Endodermal cell (in vitro differentiated cells): ENCODE data around the gene CTPS1. TPM values are rescaled to one million over a fixed set of nuclear protein-coding genes. Genes with fewer than 3 reads are reported as not detected.
A peak's percentile ranks its signal among the peaks of the same experiment; 100 is the strongest.

Source experiments
- DNase-seq: peaks from one replicate; pipeline ENCODE4 v3.0.0-alpha.2; 2017
- H3K27ac ChIP-seq: 2 replicates; pipeline ENCODE4 v1.5.1; 2013; ENCODE audit warnings: mild to moderate bottlenecking, low read depth, low read length, moderate library complexity
- H3K27me3 ChIP-seq: 2 replicates; pipeline ENCODE4 v1.6.1; 2013; ENCODE audit warnings: mild to moderate bottlenecking, low read length, moderate library complexity; ENCODE audit not compliant: insufficient read depth, control insufficient read depth, poor library complexity, severe bottlenecking
- H3K36me3 ChIP-seq: 2 replicates; pipeline ENCODE4 v1.7.0; 2013; ENCODE audit warnings: mild to moderate bottlenecking, low read length, moderate library complexity; ENCODE audit not compliant: control insufficient read depth, insufficient read depth
- H3K4me1 ChIP-seq: one replicate; pipeline ENCODE4 v1.7.0; 2013; ENCODE audit warnings: low read length; ENCODE audit not compliant: control insufficient read depth, insufficient read depth
- H3K4me3 ChIP-seq: 2 replicates; pipeline ENCODE4 v1.5.1; 2013; ENCODE audit warnings: mild to moderate bottlenecking, low read length, moderate library complexity
- H3K9ac ChIP-seq: 2 replicates; pipeline ENCODE4 v1.6.1; 2013; ENCODE audit warnings: mild to moderate bottlenecking, low read length, moderate library complexity; ENCODE audit not compliant: poor library complexity, severe bottlenecking; ENCODE audit errors: extremely low read depth
- H3K9me3 ChIP-seq: 2 replicates; pipeline ENCODE4 v1.6.1; 2013; ENCODE audit warnings: mild to moderate bottlenecking, low read length, moderate library complexity; ENCODE audit not compliant: control insufficient read depth
- H3K27ac Mint-ChIP-seq: 2 replicates; pipeline ENCODE4 v1.8.0; 2020; ENCODE audit warnings: mixed read lengths
- H3K27me3 Mint-ChIP-seq: 2 replicates; pipeline ENCODE4 v1.8.0; 2021; ENCODE audit warnings: mild to moderate bottlenecking, mixed read lengths; ENCODE audit not compliant: insufficient read depth
- H3K36me3 Mint-ChIP-seq: 2 replicates; pipeline ENCODE4 v1.8.0; 2020; ENCODE audit warnings: low read depth, mixed read lengths
- H3K4me1 Mint-ChIP-seq: 2 replicates; pipeline ENCODE4 v1.8.0; 2020; ENCODE audit warnings: mixed read lengths
- H3K4me3 Mint-ChIP-seq: 2 replicates; pipeline ENCODE4 v1.8.0; 2020; ENCODE audit warnings: mild to moderate bottlenecking, moderate library complexity, mixed read lengths
- H3K9me3 Mint-ChIP-seq: 2 replicates; pipeline ENCODE4 v1.8.0; 2020; ENCODE audit warnings: mild to moderate bottlenecking, mixed read lengths
- WGBS, 2 experiments: methylation state at CpG; one replicate each; pipeline versions ENCODE4 v1.1.5 to v1.1.7; 2013; ENCODE audit warnings: missing lambda C conversion rate in 2 of 2, mixed read lengths in 1 of 2; ENCODE audit not compliant: insufficient coverage in 1 of 2, insufficient read length in 1 of 2; 5-methylcytosine and 5-hydroxymethylcytosine counted together
- total RNA-seq, 2 donors: library from RNA; stranded (reverse); fragmentation: NEBNext Ultra II Directional in 1 of 2; extraction: Animal tissue kit (Norgen Biotek cat#: 25700) in 1 of 2; gene quantifications; 2 replicates in 1 of 2; 3 replicates in 1 of 2; pipeline ENCODE4 v1.2.1, GENCODE V29; 2021
- TF ChIP-seq, protein P1 (sequence below): fragments of 200-600 bp; sonication (generic); conservative IDR thresholded peaks from 2 replicates; pipeline ENCODE4 v1.5.0; 2021; ENCODE audit warnings: antibody characterized with exemption, mild to moderate bottlenecking

Gene CTPS1
- total RNA-seq, 2 donors from 2014 or later, result 79.9 to 84.0 TPM

DNA sequence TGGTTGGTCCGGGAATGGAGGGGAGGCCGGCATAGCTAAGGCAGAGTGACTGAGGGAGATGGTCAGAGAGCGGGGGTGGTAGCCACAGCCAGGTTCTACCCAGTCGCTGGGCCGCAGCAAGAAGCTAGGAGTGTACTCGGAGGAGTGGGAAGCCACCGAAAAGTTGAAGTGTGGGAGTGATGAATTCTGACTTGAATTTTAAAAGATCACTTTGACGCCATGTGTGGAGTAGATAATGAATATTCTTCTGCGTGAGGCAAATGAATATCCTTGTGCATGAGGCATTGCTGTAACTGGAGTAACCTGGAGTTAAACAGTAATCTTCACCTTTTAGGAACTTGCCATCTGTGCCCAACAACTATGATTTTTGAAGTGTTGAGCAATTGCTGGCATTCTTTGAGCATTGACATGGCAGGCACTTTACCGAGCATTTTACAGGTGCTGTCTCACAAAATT lies 6.9 kb downstream of the CTPS1 start:
- no peak overlapping the region for H3K9ac ChIP-seq
- TF ChIP-seq, protein P1, sequence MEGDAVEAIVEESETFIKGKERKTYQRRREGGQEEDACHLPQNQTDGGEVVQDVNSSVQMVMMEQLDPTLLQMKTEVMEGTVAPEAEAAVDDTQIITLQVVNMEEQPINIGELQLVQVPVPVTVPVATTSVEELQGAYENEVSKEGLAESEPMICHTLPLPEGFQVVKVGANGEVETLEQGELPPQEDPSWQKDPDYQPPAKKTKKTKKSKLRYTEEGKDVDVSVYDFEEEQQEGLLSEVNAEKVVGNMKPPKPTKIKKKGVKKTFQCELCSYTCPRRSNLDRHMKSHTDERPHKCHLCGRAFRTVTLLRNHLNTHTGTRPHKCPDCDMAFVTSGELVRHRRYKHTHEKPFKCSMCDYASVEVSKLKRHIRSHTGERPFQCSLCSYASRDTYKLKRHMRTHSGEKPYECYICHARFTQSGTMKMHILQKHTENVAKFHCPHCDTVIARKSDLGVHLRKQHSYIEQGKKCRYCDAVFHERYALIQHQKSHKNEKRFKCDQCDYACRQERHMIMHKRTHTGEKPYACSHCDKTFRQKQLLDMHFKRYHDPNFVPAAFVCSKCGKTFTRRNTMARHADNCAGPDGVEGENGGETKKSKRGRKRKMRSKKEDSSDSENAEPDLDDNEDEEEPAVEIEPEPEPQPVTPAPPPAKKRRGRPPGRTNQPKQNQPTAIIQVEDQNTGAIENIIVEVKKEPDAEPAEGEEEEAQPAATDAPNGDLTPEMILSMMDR, result no peak
- WGBS, 2 experiments, result 93 to 96% methylated on average over 10 of the region's 10 CpGs
- H3K36me3 ChIP-seq, result peaks cover 88% of the 10 kb centered on the region
- peaks cover 7% of the 10 kb centered on the region for H3K4me1 ChIP-seq
- no peaks in the 10 kb centered on the region for H3K9me3 ChIP-seq
- peaks cover 19% of the 10 kb centered on the region for H3K4me1 Mint-ChIP-seq
- H3K4me3 Mint-ChIP-seq, result no peak overlapping the region
- DNase-seq, result no peak
- H3K27me3 ChIP-seq, result no peaks in the 10 kb centered on the region
- no peaks in the 10 kb centered on the region for H3K27me3 Mint-ChIP-seq
- H3K9me3 Mint-ChIP-seq, result no peaks in the 10 kb centered on the region
- H3K27ac ChIP-seq, result no peak overlapping the region
- peaks cover 78% of the 10 kb centered on the region for H3K36me3 Mint-ChIP-seq
- peak overlapping the region; percentile 40 for H3K27ac Mint-ChIP-seq
- H3K4me3 ChIP-seq, result no peak overlapping the region

DNA sequence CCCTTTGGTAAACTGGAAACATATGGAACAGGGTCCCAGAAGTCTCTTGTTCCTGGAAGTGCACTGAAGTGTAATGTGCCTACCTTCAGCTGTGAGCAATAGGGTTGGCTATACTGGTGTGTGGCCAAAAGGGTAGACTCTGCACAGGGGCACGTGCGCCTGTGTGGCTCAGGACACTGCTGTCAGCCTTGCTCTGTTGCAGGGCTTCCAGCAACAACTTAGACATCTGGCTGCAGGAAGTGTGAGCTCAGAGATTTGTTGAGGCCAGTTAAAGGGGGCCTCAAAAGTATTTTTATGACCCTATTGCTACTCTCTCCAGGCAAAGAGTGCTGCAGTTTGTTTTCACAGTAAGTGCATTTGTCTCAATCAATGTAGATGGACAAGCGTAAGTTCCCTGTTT lies 7.5 kb downstream of the CTPS1 start:
- peaks cover 14% of the 10 kb centered on the region for H3K4me1 Mint-ChIP-seq
- WGBS, 2 experiments, result 96 to 100% methylated on average over 3 of the region's 3 CpGs
- no peak overlapping the region for H3K27ac Mint-ChIP-seq

DNA sequence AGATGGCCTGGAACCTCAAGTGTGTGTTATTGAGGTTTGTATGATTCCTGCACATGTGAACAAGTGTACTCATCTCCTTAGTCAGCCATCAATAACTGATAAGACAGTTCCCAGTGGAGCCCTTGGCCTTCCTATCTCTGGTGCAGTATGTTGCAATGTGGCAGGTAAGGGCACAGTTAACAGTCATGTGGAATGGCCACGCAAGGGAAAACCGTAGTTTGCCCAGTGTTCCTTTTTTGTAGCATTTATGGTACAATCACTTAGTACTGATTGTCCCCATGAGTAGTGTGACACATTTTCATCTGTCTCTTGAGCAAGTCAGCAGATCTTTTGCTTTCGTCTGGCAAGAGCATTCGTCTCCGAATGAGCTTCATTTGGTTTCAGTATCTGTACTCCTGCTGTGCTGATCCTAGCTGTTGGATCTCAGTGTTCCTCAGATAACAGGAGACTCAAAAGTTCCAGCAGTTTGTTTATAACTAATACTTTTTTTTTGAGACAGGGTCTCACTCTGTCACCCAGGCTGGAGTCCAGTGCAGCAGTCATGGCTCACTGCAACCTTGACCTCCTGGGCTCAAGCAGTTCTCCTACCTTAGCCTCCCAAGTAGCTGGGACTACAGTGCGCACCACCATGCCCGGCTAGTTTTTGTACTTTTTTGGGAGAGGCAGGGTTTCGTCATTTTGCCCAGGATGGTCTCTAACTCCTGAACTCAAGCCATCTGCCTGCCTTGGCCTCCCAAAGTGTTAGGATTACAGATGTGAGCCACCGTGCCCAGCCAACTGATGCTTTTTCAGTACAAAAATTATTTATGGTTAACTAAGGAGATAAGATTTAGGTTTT lies 8.2 kb downstream of the CTPS1 start:
- Mint-ChIP-seq H3K27me3 (no peaks in the 10 kb centered on the region), H3K4me3 (no peak overlapping the region), H3K4me1 (peaks cover 7% of the 10 kb centered on the region), H3K36me3 (peaks cover 90% of the 10 kb centered on the region), H3K27ac (no peak overlapping the region), H3K9me3 (no peaks in the 10 kb centered on the region)
- H3K27me3 ChIP-seq, result no peaks in the 10 kb centered on the region
- no peaks in the 10 kb centered on the region for H3K9me3 ChIP-seq
- DNase-seq, result no peak
- no peak overlapping the region for H3K9ac ChIP-seq
- 94 to 97% methylated on average over 8 to 9 of the region's 9 CpGs for WGBS, 2 experiments
- no peak overlapping the region for H3K27ac ChIP-seq
- H3K4me1 ChIP-seq, result peaks cover 7% of the 10 kb centered on the region
- TF ChIP-seq, protein P1, result no peak
- H3K4me3 ChIP-seq, result no peak overlapping the region
- peaks cover 100% of the 10 kb centered on the region for H3K36me3 ChIP-seq

More for the DNA sequence above, 7.5 kb downstream of the CTPS1 start:
- no peaks in the 10 kb centered on the region for H3K27me3 ChIP-seq
- no peak for DNase-seq
- H3K9me3 ChIP-seq, result no peaks in the 10 kb centered on the region
- no peak overlapping the region for H3K4me3 ChIP-seq
- H3K4me1 ChIP-seq, result peaks cover 7% of the 10 kb centered on the region
- H3K9ac ChIP-seq, result no peak overlapping the region
- no peak overlapping the region for H3K27ac ChIP-seq
- TF ChIP-seq, protein P1, result no peak
- no peaks in the 10 kb centered on the region for H3K27me3 Mint-ChIP-seq
- peaks cover 94% of the 10 kb centered on the region for H3K36me3 ChIP-seq
- no peaks in the 10 kb centered on the region for H3K9me3 Mint-ChIP-seq
- H3K36me3 Mint-ChIP-seq, result peaks cover 84% of the 10 kb centered on the region
- no peak overlapping the region for H3K4me3 Mint-ChIP-seq
